ENCODE measurements around the gene XPOT. TPM values are rescaled to one million over a fixed set of nuclear protein-coding genes. Genes with fewer than 3 reads are reported as not detected.

XPOT gene
- total RNA-seq, 1 donor from 2014 or later, result 27.9 TPM

GRCh38 chr12:64411427-64411826 lies 7.2 kb downstream of the XPOT start:
- no peak for ATAC-seq (ENCODE audit: poor library complexity)
- DNase-seq, result no peak
- intact Hi-C loops (cut with DNase I), result no loop called here

GRCh38 chr12:64412459-64412858 lies 8.3 kb downstream of the XPOT start:
- intact Hi-C loops (cut with DNase I), result no loop called here
- no peak for ATAC-seq (ENCODE audit: poor library complexity)
- no peak for DNase-seq

GRCh38 chr12:64413884-64414283 lies 9.7 kb downstream of the XPOT start:
- intact Hi-C loops (cut with DNase I), result no loop called here
- DNase-seq (no peak), ATAC-seq (ENCODE audit: poor library complexity) (no peak)

GRCh38 chr12:64418209-64418608 lies 14.0 kb downstream of the XPOT start:
- intact Hi-C loops (cut with DNase I), result no loop called here
- no peak for ATAC-seq (ENCODE audit: poor library complexity)
- DNase-seq, result no peak

GRCh38 chr12:64419696-64420095 lies 15.5 kb downstream of the XPOT start:
- no peak for DNase-seq
- ATAC-seq (ENCODE audit: poor library complexity), result no peak
- intact Hi-C loops (cut with DNase I), result loop anchor here (10.0 kb wide), 1 partner anchor 65 kb away; no protein-coding TSS in a partner anchor

- DNase-seq (no peak), ATAC-seq (ENCODE audit: poor library complexity) (no peak)
- intact Hi-C loops (cut with DNase I), result loop anchor here (10.0 kb wide), 1 partner anchor 57 kb away; no protein-coding TSS in a partner anchor
These were observed 23.8 kb downstream of the XPOT start for GRCh38 chr12:64427988-64428387.

GRCh38 chr12:64428956-64429355 lies 24.8 kb downstream of the XPOT start:
- intact Hi-C loops (cut with DNase I), result loop anchor here (10.0 kb wide), 1 partner anchor 56 kb away; no protein-coding TSS in a partner anchor
- no peak for ATAC-seq (ENCODE audit: poor library complexity)
- no peak for DNase-seq

- no peak for ATAC-seq (ENCODE audit: poor library complexity)
- intact Hi-C loops (cut with DNase I), result no loop called here
These were observed 26.7 kb downstream of the XPOT start for GRCh38 chr12:64430886-64431285.

GRCh38 chr12:64431791-64432190 lies 27.6 kb downstream of the XPOT start:
- ATAC-seq (ENCODE audit: poor library complexity), result no peak
- no peak for DNase-seq
- intact Hi-C loops (cut with DNase I), result no loop called here

More at GRCh38 chr12:64430886-64431285, 26.7 kb downstream of the XPOT start:
- DNase-seq, result no peak

- ATAC-seq (ENCODE audit: poor library complexity) (no peak), DNase-seq (no peak)
- intact Hi-C loops (cut with DNase I), result no loop called here
These were observed 29.7 kb downstream of the XPOT start for GRCh38 chr12:64433915-64434314.

GRCh38 chr12:64440100-64440499 lies 35.9 kb downstream of the XPOT start:
- no peak for ATAC-seq (ENCODE audit: poor library complexity)
- intact Hi-C loops (cut with DNase I), result no loop called here
- DNase-seq, result no peak

GRCh38 chr12:64445490-64445889 lies 41.3 kb downstream of the XPOT start:
- intact Hi-C loops (cut with DNase I), result no loop called here
- no peak for DNase-seq
- no peak for ATAC-seq (ENCODE audit: poor library complexity)

- DNase-seq, result no peak
- no peak for ATAC-seq (ENCODE audit: poor library complexity)
- intact Hi-C loops (cut with DNase I), result no loop called here
These were observed 42.1 kb downstream of the XPOT start for GRCh38 chr12:64446295-64446694.

GRCh38 chr12:64450057-64450640 lies 46.0 kb downstream of the XPOT start:
- no peak for ATAC-seq (ENCODE audit: poor library complexity)
- intact Hi-C loops (cut with DNase I), result loop anchor here (5.0 kb wide), 1 partner anchor 43 kb away; no protein-coding TSS in a partner anchor
- DNase-seq, result no peak

GRCh38 chr12:64450711-64451486 lies 46.7 kb downstream of the XPOT start:
- intact Hi-C loops (cut with DNase I), result loop anchor here (5.0 kb wide), 1 partner anchor 44 kb away; no protein-coding TSS in a partner anchor
- DNase-seq, result no peak
- no peak for ATAC-seq (ENCODE audit: poor library complexity)

GRCh38 chr12:64451687-64452558 lies 47.7 kb downstream of the XPOT start, which contains the start of gene TBK1:
Gene TBK1, plus strand, starts transcription at chr12:64452120. Its CDS starts 3,751 bp downstream, at chr12:64455871.
- intact Hi-C loops (cut with DNase I), result loop anchor here (5.0 kb wide), 1 partner anchor 45 kb away; no protein-coding TSS in a partner anchor
- ATAC-seq (ENCODE audit: poor library complexity) (peak; percentile 99), DNase-seq (peak; percentile 95)

GRCh38 chr12:64452559-64453329 lies 48.6 kb downstream of the XPOT start:
- DNase-seq (no peak), ATAC-seq (ENCODE audit: poor library complexity) (peak; percentile 32)
- intact Hi-C loops (cut with DNase I), result loop anchor here (5.0 kb wide), 1 partner anchor 45 kb away; no protein-coding TSS in a partner anchor

GRCh38 chr12:64455506-64455905 lies 51.3 kb downstream of the XPOT start:
- DNase-seq (no peak), ATAC-seq (ENCODE audit: poor library complexity) (no peak)
- intact Hi-C loops (cut with DNase I), result no loop called here

Measured in Right ventricle myocardium superior (tissue), 1 donor.